OCI-LY7 (cell line): ENCODE data around the gene COL8A2.

Experiments
- CTCF ChIP-seq: fragments of 200-600 bp; sonication (generic); conservative IDR thresholded peaks from 2 replicates; pipeline ENCODE4 v1.5.1; 2014; ENCODE audit warnings: mild to moderate bottlenecking, antibody characterized with exemption, low read length, moderate library complexity, mixed read lengths
- EZH2phosphoT487 ChIP-seq: fragments of 200-600 bp; sonication (generic); IDR thresholded peaks from 2 replicates; pipeline ENCODE4 v1.6.1; 2018; ENCODE audit warnings: low read depth, borderline replicate concordance, mild to moderate bottlenecking, mixed run types, antibody characterized with exemption, low read length, moderate library complexity, mixed read lengths

- TF ChIP-seq EZH2phosphoT487: no peak
- no peak for TF ChIP-seq CTCF
Measured at GRCh38 chr1:36143424-36143823, 18.4 kb upstream of the COL8A2 start.
